ENCODE results near the gene INHA.

The INHA gene

GRCh38 chr2:219540784-219541504 lies 31.2 kb upstream of the INHA start:
- no peak for DNase-seq

GRCh38 chr2:219541611-219542180 lies 30.4 kb upstream of the INHA start:
- peak; percentile 83 to 88 for DNase-seq

- no peak for DNase-seq
Measured at GRCh38 chr2:219542931-219543595, 29.0 kb upstream of the INHA start.

- DNase-seq = peak; percentile 90 to 91
Measured at GRCh38 chr2:219543596-219544358, 28.3 kb upstream of the INHA start, which contains the start of the genes CHPF and TMEM198. TSS of gene CHPF (minus strand) at chr2:219543809. CDS start at chr2:219543538, 271 bp downstream. TSS of gene TMEM198 (plus strand) at chr2:219544028. CDS start at chr2:219544728, 700 bp downstream.

- DNase-seq = no peak
Measured at GRCh38 chr2:219544567-219544966, 27.5 kb upstream of the INHA start.

GRCh38 chr2:219545295-219545942 lies 26.7 kb upstream of the INHA start:
- no peak for DNase-seq

GRCh38 chr2:219545943-219546352 lies 26.2 kb upstream of the INHA start:
- DNase-seq = no peak

- no peak for DNase-seq
Measured at GRCh38 chr2:219547621-219548020, 24.5 kb upstream of the INHA start.

GRCh38 chr2:219548990-219549389 lies 23.1 kb upstream of the INHA start:
- DNase-seq = no peak

GRCh38 chr2:219549619-219550018 lies 22.5 kb upstream of the INHA start:
- no peak for DNase-seq

- DNase-seq = no peak
Measured at GRCh38 chr2:219551441-219552381, 20.4 kb upstream of the INHA start.

GRCh38 chr2:219552382-219553167 lies 19.5 kb upstream of the INHA start:
- peak; percentile 76 to 80 for DNase-seq

GRCh38 chr2:219553168-219553417 lies 19.0 kb upstream of the INHA start:
- DNase-seq = no peak

- DNase-seq = no peak
Measured at GRCh38 chr2:219553463-219553963, 18.6 kb upstream of the INHA start.

- no peak for DNase-seq
Measured at GRCh38 chr2:219554350-219554749, 17.8 kb upstream of the INHA start.

- no peak for DNase-seq
Measured at GRCh38 chr2:219555956-219556355, 16.2 kb upstream of the INHA start.

- DNase-seq = no peak
Measured at GRCh38 chr2:219556413-219556812, 15.7 kb upstream of the INHA start.

GRCh38 chr2:219557320-219557719 lies 14.8 kb upstream of the INHA start:
- no peak for DNase-seq

- DNase-seq = no peak
Measured at GRCh38 chr2:219557791-219558785, 14.0 kb upstream of the INHA start.
